Fibroblast of skin of right biceps (primary cell): Measurements from ENCODE around the gene UFC1.

Source experiments
- DNase-seq: peaks from one replicate; pipeline ENCODE4 v3.0.0-alpha.2; 2013

The UFC1 gene

GRCh38 chr1:161196111-161196510 is 42.3 kb downstream of the UFC1 start:
- no peak for DNase-seq

DNA sequence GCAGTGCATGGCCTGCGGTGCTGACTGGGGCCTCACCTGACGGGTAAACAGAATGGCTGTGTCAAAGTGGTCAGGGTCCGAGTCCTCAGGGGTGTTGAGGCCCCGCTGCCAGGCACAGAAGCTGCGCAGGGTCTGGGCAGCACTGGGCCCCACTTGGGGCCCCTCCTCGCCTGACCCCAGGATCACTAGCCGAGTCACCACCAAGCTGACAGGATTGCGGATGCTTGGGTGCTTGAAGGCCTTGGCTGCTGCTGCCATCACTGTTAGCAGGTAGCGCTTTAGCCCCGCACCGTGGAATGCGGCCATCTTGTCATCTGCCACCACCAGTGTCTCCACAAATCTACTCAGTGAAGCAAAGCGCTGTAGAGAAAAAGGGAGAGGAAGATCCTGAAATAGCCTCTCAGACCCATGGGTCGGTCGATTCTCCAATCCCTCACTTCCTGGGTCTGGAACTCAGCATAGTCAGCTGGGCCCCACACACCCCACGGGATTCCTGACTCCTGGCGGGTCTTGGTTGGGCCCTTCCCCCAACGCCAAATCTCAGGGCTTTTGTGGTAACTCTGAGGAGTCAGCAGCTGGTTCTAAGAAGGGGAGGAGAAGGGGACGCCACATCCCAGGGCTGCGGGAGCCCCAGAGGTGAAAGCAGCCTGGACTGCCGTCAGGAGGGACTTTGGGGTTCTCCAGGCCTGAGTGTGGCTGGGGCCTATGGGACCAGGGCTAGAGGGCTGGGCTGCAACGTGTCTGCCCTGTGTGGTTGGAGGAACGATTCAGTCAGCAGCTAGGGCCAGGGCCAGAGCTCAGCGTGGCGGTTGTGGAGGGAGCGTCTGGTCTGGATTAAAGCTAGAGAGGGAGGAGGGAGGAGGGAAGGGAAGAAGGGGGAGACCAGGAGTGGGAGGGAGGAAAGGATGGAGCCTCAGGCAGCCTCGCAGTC is 43.0 kb downstream of the UFC1 start:
- peak; percentile 92 for DNase-seq

DNA sequence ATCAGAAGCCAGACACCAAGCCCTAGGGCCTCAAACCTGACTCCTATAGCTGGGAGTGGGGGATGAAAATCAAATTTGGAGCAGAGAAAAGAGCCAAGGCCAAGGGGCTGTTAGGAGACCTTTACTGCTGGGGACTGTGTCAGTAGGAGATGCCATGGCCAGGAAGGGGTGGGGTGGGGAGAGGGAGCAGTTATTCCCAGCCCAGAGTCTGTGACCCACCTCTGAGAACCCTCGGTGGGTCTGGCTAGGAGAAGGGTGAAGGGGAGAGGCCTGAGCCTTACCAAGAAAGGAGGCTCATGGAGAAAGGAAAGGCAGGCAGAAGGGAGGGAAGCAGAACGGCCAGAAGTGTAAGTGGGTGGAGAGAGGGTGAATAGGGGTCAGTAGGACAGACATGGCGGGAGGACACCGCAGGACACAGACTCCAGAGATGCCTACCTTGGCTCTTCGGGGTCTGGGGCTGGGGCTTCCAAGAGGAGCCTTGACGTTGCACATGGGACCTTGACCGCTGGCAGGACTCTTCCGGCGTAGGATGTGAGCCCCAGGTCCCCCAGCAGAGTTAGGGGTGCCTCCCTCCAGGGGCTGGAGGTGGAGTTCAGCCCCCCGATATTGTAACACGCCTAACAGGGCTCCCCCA is 43.9 kb downstream of the UFC1 start:
- DNase-seq, result no peak

GRCh38 chr1:161198194-161198896 is 44.6 kb downstream of the UFC1 start:
- DNase-seq, result peak; percentile 37

DNA sequence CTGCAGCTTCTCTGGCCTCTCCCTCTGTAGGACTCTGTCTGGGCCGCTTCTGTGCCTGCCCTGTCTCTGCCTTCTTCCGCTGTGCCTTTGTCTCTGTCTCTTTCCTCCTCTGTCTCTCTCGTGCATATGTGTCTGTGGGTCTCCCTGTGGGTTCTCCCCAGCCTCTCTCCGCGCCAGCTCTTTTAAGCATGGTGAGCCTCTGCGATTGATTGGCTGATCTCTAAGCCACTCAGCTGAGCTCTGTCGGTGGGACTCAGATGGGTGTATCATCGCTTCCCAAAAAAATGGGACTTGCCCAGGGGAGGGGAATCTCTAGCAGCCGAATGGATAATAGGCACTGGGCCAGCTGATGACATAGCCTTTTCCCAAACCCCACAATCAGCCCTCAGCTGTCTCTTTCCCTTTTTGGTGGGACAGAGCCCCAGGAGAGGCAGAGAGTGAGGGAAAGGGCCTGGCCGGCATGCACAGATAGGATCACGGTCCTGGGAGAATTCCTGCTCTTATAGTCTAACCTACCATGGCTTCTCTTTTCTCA is 45.2 kb downstream of the UFC1 start, which contains the start of gene ADAMTS4:
Gene ADAMTS4 (minus strand): TSS at position 158 of the 535 bp plus-strand sequence. CDS start 427 bp downstream, outside the sequence.
- DNase-seq, result peak; percentile 98

- DNase-seq, result peak; percentile 23
These were observed 45.8 kb downstream of the UFC1 start for GRCh38 chr1:161199506-161200139.

DNA sequence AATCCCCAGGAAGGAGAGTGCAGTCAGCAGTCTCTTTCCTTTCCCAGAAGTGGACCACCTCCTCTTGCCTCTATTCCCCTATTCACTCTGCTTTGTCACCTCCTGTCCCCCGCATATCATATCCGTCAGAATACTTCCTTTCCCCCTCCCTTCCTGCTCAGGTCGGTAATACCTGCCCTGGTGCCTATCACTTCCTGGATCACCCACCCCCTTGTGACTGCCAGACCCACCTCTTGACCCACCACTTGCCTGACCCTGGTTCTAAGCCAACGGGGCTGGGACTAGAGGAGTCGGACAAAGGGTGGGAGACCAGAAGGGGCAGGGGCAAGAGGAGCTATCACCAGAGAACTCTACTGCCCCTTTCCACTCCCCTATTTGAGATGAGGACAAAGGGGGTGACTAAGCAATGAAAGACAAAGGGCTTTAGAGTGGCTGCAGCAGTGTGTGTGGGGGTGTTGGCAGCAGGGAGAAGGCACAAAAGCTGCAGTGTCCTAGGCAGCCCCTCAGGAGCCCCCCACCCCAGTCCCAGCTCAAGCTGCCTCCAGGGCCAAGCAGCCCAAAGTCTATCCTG is 46.7 kb downstream of the UFC1 start:
- DNase-seq, result no peak

DNA sequence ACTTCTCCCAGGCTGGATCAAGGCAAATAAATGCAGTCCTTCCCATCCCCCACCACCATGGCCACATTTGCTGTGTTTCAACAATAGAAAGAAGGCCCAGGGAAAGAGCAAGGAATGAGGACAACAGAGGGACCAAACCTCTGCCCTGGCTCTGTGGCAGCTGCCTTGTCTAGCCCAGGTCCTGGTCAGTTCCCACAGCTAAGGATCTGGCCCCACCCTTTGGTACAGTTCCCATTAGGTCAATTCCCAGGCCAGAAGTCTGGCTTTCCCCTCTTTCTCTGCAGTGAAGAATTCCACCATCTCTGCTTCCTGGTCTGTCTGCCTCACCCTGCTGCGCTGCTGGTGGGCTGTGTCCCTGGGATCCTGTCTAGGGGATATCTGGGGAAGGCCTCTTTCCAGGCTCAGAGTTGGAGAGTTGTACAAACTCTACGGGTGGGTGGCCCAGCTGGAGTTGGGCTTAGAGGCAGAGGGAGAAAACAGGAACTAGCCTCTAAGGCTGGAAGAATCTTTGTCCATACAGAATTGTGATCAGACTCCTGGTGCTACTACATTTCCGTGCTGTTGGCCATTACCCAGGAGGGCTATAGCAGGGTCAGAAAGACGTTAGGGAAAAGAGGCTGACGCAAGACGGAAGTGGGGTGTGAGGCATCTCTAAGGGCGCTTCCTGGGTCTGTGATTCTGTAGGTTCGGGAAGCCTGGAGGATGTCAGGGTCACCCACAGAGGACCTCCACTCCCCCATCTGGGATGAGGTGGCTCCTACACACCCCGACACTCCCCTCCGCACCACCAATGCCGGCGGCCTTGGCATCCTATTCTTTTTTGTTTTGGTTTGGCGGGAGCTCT is 47.4 kb downstream of the UFC1 start:
- DNase-seq, result peak; percentile 72

- DNase-seq, result peak; percentile 99
These were observed 48.3 kb downstream of the UFC1 start, which contains the start of gene NDUFS2 for GRCh38 chr1:161201836-161202712. NDUFS2 (plus strand) TSS chr1:161202367; CDS start chr1:161202386, 19 bp downstream.

DNA sequence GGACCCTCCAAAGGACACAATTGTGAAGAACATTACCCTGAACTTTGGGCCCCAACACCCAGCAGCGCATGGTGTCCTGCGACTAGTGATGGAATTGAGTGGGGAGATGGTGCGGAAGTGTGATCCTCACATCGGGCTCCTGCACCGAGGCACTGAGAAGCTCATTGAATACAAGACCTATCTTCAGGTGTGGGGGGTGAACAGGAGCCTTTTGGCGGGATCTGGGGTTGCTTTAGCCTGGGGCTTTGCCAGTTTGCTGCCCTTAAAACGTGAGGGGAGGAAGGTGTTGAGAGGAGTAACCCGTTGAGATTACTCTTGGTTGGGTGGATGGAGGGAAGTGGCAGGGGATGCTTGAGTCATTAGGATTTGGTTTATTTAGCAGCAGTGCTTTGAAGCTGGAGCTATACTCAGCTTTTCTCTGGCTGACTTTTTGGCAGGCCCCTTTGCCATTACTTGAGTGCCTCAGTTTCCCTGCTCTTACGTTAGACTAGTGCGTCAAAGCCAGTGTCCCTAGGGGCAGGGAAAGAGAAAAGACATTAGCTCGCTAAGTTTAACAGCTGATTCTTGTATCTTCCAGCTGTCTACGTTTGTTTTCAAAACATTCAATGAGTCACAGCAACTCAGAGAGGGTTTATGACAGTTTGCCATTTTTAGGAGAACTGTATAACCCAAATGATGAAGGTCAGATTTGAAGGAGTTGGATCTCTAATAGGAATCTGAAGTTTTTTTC is 52.8 kb downstream of the UFC1 start:
- no peak for DNase-seq

DNA sequence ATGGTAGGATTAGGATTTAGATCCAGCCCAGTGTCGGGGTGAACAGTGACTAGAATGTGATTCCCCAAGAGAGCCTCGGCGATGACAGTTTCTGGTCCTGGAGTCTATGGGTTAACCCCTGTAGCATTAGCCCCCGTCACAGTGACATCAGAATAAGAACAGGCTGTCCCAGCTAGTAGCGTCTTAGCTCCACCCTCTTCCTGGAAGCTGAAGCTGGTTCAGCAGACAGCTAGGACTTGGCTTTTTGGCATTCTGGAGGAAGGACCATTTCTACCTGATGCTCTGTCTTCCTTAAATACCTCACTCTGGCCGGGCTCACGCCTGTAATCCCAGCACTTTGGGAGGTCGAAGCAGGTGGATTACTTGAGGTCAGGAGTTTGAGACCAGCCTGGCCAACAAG is 53.4 kb downstream of the UFC1 start:
- DNase-seq, result no peak
